Left colon (tissue), 2 donors: Measurements from ENCODE around the gene RNFT2. TPM values are rescaled to one million over a fixed set of nuclear protein-coding genes. Genes with fewer than 3 reads are reported as not detected.

ENCODE experiments used
- ATAC-seq: fragments of 200-7000 bp; cut with Tn5 transposase; one replicate; pipeline ENCODE4 v1.9.1; 2020; ENCODE audit warnings: mild to moderate bottlenecking, moderate library complexity
- DNase-seq, 2 donors: peaks; one replicate each; pipeline ENCODE4 v3.0.0-alpha.2; 2020
- intact Hi-C, 2 donors: fragments of 100-400 bp; cut with DNase I in 1 of 2; cut with micrococcal nuclease in 1 of 2; formaldehyde crosslinking; loops; one replicate each; pipeline versions ENCODE4 v1.11.2 to v1.14.0; 2022; cut with DNase I, micrococcal nuclease
- long read RNA-seq: library from polyadenylated mRNA; unstranded; transcript quantifications from one replicate; pipeline ENCODE4 v2.0.0, GENCODE V29; 2021
- total RNA-seq, 2 donors: library from RNA; stranded (reverse); fragmentation: NEBNext Ultra II Directional; extraction: Animal tissue kit (Norgen Biotek cat#: 25700); gene quantifications; one replicate each; pipeline ENCODE4 v1.2.1, GENCODE V29; 2021
- donor health status: DM: no; HTN: no; CAD: no.
- donor health status: DM: yes; HTN: yes; CAD: no.

RNFT2 gene
- total RNA-seq = 1 to 10 TPM; 2.3 to 2.8 TPM
- long read RNA-seq, partial matches to known transcripts = 1 of 2 reads
- long read RNA-seq, other reads (novel, unspliced or antisense) = 1 of 2 reads

GRCh38 chr12:116737774-116738657 is at the start of gene RNFT2, which contains the start of gene SPRING1:
Gene RNFT2, plus strand, starts transcription at chr12:116738315. Its CDS starts 2,183 bp downstream, at chr12:116740498.
Gene SPRING1, minus strand, starts transcription at chr12:116738069. Its CDS starts 169 bp downstream, at chr12:116737900.
- intact Hi-C loops = no loop called here
- peak; percentile 95 for ATAC-seq
- DNase-seq = peak; percentile 99

- intact Hi-C loops = no loop called here
- no peak for ATAC-seq
- no peak for DNase-seq
Measured at GRCh38 chr12:116689521-116689920, 48.6 kb upstream of the RNFT2 start.

- ATAC-seq (no peak), DNase-seq (no peak)
- intact Hi-C loops = no loop called here
Measured at GRCh38 chr12:116689979-116690744, 48.0 kb upstream of the RNFT2 start.

GRCh38 chr12:116691205-116691604 is 46.9 kb upstream of the RNFT2 start:
- DNase-seq (no peak), ATAC-seq (no peak)
- intact Hi-C loops = no loop called here

- intact Hi-C loops = no loop called here
- no peak for ATAC-seq
- no peak for DNase-seq
Measured at GRCh38 chr12:116691636-116692035, 46.5 kb upstream of the RNFT2 start.

- intact Hi-C loops = no loop called here
- no peak for DNase-seq
- no peak for ATAC-seq
Measured at GRCh38 chr12:116692605-116693004, 45.5 kb upstream of the RNFT2 start.

- DNase-seq = peak; percentile 45 to 70
- ATAC-seq = peak; percentile 84
- intact Hi-C loops = no loop called here
Measured at GRCh38 chr12:116693286-116694227, 44.6 kb upstream of the RNFT2 start.

- intact Hi-C loops = no loop called here
- no peak for ATAC-seq
- no peak for DNase-seq
Measured at GRCh38 chr12:116694653-116695463, 43.3 kb upstream of the RNFT2 start.

GRCh38 chr12:116695464-116695725 is 42.7 kb upstream of the RNFT2 start:
- ATAC-seq (no peak), DNase-seq (no peak)
- intact Hi-C loops = no loop called here

GRCh38 chr12:116697305-116697704 is 40.8 kb upstream of the RNFT2 start:
- intact Hi-C loops = no loop called here
- DNase-seq (no peak), ATAC-seq (peak; percentile 27)

GRCh38 chr12:116697716-116698115 is 40.4 kb upstream of the RNFT2 start:
- ATAC-seq (peak; percentile 57), DNase-seq (no peak)

GRCh38 chr12:116698116-116698515 is 40.0 kb upstream of the RNFT2 start:
- ATAC-seq (peak; percentile 69), DNase-seq (no peak)
- intact Hi-C loops = no loop called here

More at GRCh38 chr12:116697716-116698115, 40.4 kb upstream of the RNFT2 start:
- intact Hi-C loops = no loop called here

- intact Hi-C loops = no loop called here
- ATAC-seq (no peak), DNase-seq (no peak)
Measured at GRCh38 chr12:116698554-116699075, 39.5 kb upstream of the RNFT2 start.

GRCh38 chr12:116700066-116700465 is 38.0 kb upstream of the RNFT2 start:
- no peak for DNase-seq
- intact Hi-C loops = loop anchor here in 1 of 2 donors (10.0 kb wide), 1 partner anchor 705 kb away; no protein-coding TSS in a partner anchor
- ATAC-seq = no peak

GRCh38 chr12:116701432-116701831 is 36.7 kb upstream of the RNFT2 start:
- no peak for DNase-seq
- intact Hi-C loops = loop anchor here in 1 of 2 donors (10.0 kb wide), 1 partner anchor 707 kb away; no protein-coding TSS in a partner anchor
- ATAC-seq = no peak

- DNase-seq (peak; percentile 50 to 62), ATAC-seq (peak; percentile 83)
- intact Hi-C loops = loop anchor here in 1 of 2 donors (10.0 kb wide), 1 partner anchor 709 kb away; no protein-coding TSS in a partner anchor
Measured at GRCh38 chr12:116703214-116703795, 34.8 kb upstream of the RNFT2 start.

GRCh38 chr12:116707751-116708150 is 30.4 kb upstream of the RNFT2 start:
- DNase-seq (no peak), ATAC-seq (no peak)
- intact Hi-C loops = loop anchor here in 1 of 2 donors (10.0 kb wide), 1 partner anchor 713 kb away; no protein-coding TSS in a partner anchor
